Measurements from ENCODE around the gene AKAP4. TPM values are rescaled to one million over a fixed set of nuclear protein-coding genes. Genes with fewer than 3 reads are reported as not detected.

Gene AKAP4
- total and polyA plus RNA-seq, 2 of the 13 experiments (the other 11 are each of a cell fraction or from before 2014, with no cell fraction given) = not detected

- H3K9ac ChIP-seq (ENCODE audit: insufficient read depth, low read depth, low read length) = no peak overlapping the region
- H2AFZ ChIP-seq (ENCODE audit: low read length) = no peak overlapping the region
- H4K20me1 ChIP-seq (ENCODE audit: insufficient read depth, low read length) = no peaks in the 10 kb centered on the region
- in situ Hi-C loops (cut with HindIII; ENCODE audit: extremely low pct_ligation_motif_present, low pct_unique_long_range_greater_than_20kb) (no loop called here), intact Hi-C loops (cut with micrococcal nuclease; ENCODE audit: unreplicated experiment) (no loop called here)
- H3K4me2 ChIP-seq (ENCODE audit: low read depth, low read length) = no peak overlapping the region
- WGBS (ENCODE audit: low lambda C conversion rate) = 90% methylated on average over 2 of the region's 3 CpGs
- BruUV-seq (replicated peaks) = no TSS peak
- ATAC-seq = no peak
- no peak for FAIRE-seq
- H3K27me3 ChIP-seq (ENCODE audit: control insufficient read depth in 1 of 2, insufficient read depth in 2 of 2, low read length in 2 of 2) = no peaks in the 10 kb centered on the region
- peaks cover 29% of the 10 kb centered on the region for H3K4me1 ChIP-seq (ENCODE audit: insufficient read depth, low read length)
- CTCF ChIA-PET (ENCODE audit: low intra/inter-chr PET ratio, low total read pairs) = no interaction called here
- H3K4me3 ChIP-seq (replicated peaks in 1 of 3; ENCODE audit: insufficient read depth in 1 of 3, low read depth in 2 of 3, low read length in 3 of 3) = no peak overlapping the region
- TF ChIP-seq SRSF4 (IDR thresholded peaks at IDR 0.05; ENCODE audit: low read depth, low read length, poor library complexity, severe bottlenecking) (no peak), MBD4 (IDR thresholded peaks at IDR 0.05; ENCODE audit: borderline replicate concordance, low read length) (no peak), PAX8 (CRISPR knock-in tag; IDR thresholded peaks at IDR 0.05; ENCODE audit: borderline replicate concordance) (no peak), TOPORS (CRISPR knock-in tag; IDR thresholded peaks at IDR 0.05) (no peak), FLYWCH1 (CRISPR knock-in tag; IDR thresholded peaks at IDR 0.05) (no peak), ARID4A (CRISPR knock-in tag; IDR thresholded peaks at IDR 0.05; ENCODE audit: borderline replicate concordance) (no peak), ZNF768 (CRISPR knock-in tag; IDR thresholded peaks at IDR 0.05) (no peak), ZFP82 (CRISPR knock-in tag; IDR thresholded peaks at IDR 0.05; ENCODE audit: borderline replicate concordance) (no peak), ZNF414 (CRISPR knock-in tag; IDR thresholded peaks at IDR 0.05) (no peak), XRCC5 (optimal IDR thresholded peaks at IDR 0.05; ENCODE audit: low read length) (no peak)
- TF ChIP-seq, protein P1, sequence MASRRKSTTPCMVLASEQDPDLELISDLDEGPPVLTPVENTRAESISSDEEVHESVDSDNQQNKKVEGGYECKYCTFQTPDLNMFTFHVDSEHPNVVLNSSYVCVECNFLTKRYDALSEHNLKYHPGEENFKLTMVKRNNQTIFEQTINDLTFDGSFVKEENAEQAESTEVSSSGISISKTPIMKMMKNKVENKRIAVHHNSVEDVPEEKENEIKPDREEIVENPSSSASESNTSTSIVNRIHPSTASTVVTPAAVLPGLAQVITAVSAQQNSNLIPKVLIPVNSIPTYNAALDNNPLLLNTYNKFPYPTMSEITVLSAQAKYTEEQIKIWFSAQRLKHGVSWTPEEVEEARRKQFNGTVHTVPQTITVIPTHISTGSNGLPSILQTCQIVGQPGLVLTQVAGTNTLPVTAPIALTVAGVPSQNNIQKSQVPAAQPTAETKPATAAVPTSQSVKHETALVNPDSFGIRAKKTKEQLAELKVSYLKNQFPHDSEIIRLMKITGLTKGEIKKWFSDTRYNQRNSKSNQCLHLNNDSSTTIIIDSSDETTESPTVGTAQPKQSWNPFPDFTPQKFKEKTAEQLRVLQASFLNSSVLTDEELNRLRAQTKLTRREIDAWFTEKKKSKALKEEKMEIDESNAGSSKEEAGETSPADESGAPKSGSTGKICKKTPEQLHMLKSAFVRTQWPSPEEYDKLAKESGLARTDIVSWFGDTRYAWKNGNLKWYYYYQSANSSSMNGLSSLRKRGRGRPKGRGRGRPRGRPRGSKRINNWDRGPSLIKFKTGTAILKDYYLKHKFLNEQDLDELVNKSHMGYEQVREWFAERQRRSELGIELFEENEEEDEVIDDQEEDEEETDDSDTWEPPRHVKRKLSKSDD (CRISPR knock-in tag; IDR thresholded peaks at IDR 0.05; ENCODE audit: low read depth) = no peak
- TF ChIP-seq, protein P2, sequence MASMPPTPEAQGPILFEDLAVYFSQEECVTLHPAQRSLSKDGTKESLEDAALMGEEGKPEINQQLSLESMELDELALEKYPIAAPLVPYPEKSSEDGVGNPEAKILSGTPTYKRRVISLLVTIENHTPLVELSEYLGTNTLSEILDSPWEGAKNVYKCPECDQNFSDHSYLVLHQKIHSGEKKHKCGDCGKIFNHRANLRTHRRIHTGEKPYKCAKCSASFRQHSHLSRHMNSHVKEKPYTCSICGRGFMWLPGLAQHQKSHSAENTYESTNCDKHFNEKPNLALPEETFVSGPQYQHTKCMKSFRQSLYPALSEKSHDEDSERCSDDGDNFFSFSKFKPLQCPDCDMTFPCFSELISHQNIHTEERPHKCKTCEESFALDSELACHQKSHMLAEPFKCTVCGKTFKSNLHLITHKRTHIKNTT (CRISPR knock-in tag; IDR thresholded peaks at IDR 0.05) = no peak
- TF ChIP-seq, protein P3, sequence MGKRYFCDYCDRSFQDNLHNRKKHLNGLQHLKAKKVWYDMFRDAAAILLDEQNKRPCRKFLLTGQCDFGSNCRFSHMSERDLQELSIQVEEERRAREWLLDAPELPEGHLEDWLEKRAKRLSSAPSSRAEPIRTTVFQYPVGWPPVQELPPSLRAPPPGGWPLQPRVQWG (CRISPR knock-in tag; IDR thresholded peaks at IDR 0.05; ENCODE audit: borderline replicate concordance, low read depth) = no peak
- H3K27ac ChIP-seq (ENCODE audit: extremely low read length, insufficient read depth, low read length) = no peak overlapping the region
- no peaks in the 10 kb centered on the region for H3K36me3 ChIP-seq (replicated peaks in 1 of 2; ENCODE audit: control insufficient read depth in 1 of 2, insufficient read depth in 2 of 2, low read length in 2 of 2)
- POLR2A ChIA-PET = no interaction called here
- DNase-seq (ENCODE audit: low spot score) = no peak
- no peaks in the 10 kb centered on the region for H3K9me3 ChIP-seq (ENCODE audit: low read length)
- H3K79me2 ChIP-seq (ENCODE audit: insufficient read depth, low read length) = no peaks in the 10 kb centered on the region
Measured at GRCh38 chrX:50183891-50184290, 16.9 kb downstream of the AKAP4 start.
